Neural cell (in vitro differentiated cells): ENCODE measurements around the gene C1QB.

Experiments used
- EP300 ChIP-seq: fragments of 450-650 bp; conservative IDR thresholded peaks from 2 replicates; pipeline ENCODE4 v1.6.1; 2014; ENCODE audit warnings: antibody characterized with exemption, mild to moderate bottlenecking, moderate library complexity; ENCODE audit not compliant: poor library complexity, severe bottlenecking
- SMC3 ChIP-seq: fragments of 450-650 bp; conservative IDR thresholded peaks from 2 replicates; pipeline ENCODE4 v1.6.1; 2014; ENCODE audit warnings: antibody characterized with exemption, mild to moderate bottlenecking, moderate library complexity; ENCODE audit not compliant: poor library complexity
- TAF1 ChIP-seq: IDR thresholded peaks from 2 replicates; pipeline ENCODE4 v1.6.1; 2012; ENCODE audit warnings: low read depth
- TF ChIP-seq, protein P1 (sequence below): fragments of 450-650 bp; IDR thresholded peaks from 2 replicates; pipeline ENCODE4 v1.5.1; 2014; ENCODE audit warnings: antibody characterized with exemption, mild to moderate bottlenecking, moderate library complexity; ENCODE audit not compliant: poor library complexity, severe bottlenecking

GRCh38 chr1:22673486-22674409, 20.7 kb downstream of the C1QB start:
- TF ChIP-seq SMC3 (peak; percentile 86), EP300 (no peak), TAF1 (no peak)
- TF ChIP-seq, protein P1, sequence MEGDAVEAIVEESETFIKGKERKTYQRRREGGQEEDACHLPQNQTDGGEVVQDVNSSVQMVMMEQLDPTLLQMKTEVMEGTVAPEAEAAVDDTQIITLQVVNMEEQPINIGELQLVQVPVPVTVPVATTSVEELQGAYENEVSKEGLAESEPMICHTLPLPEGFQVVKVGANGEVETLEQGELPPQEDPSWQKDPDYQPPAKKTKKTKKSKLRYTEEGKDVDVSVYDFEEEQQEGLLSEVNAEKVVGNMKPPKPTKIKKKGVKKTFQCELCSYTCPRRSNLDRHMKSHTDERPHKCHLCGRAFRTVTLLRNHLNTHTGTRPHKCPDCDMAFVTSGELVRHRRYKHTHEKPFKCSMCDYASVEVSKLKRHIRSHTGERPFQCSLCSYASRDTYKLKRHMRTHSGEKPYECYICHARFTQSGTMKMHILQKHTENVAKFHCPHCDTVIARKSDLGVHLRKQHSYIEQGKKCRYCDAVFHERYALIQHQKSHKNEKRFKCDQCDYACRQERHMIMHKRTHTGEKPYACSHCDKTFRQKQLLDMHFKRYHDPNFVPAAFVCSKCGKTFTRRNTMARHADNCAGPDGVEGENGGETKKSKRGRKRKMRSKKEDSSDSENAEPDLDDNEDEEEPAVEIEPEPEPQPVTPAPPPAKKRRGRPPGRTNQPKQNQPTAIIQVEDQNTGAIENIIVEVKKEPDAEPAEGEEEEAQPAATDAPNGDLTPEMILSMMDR, result peak; percentile 85
